GM21360 (cell line): ENCODE data around the gene RUNX2.

Experiments
- ATAC-seq: cut with Tn5 transposase; IDR thresholded peaks from one replicate; pipeline ENCODE4 v1.9.1; 2021; ENCODE audit warnings: mild to moderate bottlenecking, moderate library complexity; ENCODE audit not compliant: unreplicated experiment

The RUNX2 gene

DNA sequence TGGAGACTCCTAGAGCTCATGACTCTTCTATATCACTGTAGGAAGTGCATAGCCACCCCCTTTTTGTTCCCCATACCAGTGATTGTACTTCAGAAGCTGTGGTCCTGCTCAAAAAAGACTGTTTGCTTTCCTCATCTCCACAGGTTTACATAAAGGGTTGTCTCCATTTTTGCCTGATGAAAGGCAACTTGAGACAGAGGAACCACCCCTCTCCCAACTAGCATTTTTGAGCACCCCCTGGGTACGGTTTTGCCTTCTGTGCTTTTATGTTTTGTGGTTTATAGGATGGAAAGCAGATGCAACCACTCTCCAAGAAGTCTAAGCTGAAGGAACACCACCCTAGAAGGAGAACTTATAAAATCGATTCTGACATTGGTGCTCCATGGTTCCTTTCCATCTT, 177.3 kb downstream of the RUNX2 start:
- ATAC-seq: no peak

DNA sequence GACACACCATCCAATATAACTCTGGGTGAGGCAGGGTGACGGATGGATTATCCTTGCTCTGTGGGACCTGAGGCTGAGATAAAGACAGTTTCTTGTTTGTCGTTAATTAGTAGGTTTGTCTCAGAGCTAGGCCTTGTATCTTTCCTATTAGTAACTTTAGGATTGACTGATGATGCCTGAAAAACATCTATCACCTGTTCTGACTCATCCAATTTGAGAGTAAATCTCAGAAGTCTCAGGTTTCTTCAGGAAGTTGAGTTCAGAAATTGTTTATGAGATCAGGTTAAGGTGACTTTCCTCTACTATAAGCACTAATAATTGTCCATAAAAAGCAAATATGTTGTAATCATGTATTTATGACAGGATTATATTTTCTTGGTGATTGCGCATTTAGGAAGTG, 179.1 kb downstream of the RUNX2 start:
- no peak for ATAC-seq

DNA sequence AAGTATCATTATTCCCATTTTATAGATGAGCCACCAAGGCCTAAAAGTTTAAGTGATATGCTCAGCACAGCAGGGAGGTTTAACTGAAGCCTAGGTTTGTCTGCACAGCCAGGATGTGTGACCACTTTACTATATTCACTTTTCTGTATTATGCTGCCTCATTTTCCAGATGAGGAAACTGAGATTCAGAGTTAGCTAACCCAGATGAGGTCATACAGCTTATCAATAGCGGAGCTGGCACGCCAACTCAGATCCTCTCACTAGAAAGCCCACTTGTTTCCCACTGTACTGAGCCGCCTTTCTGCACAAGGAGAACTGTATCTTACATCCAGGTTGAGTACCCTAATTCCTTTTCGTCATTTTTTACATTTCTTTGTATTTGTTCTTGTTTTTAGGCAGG, 181.3 kb downstream of the RUNX2 start:
- no peak for ATAC-seq

DNA sequence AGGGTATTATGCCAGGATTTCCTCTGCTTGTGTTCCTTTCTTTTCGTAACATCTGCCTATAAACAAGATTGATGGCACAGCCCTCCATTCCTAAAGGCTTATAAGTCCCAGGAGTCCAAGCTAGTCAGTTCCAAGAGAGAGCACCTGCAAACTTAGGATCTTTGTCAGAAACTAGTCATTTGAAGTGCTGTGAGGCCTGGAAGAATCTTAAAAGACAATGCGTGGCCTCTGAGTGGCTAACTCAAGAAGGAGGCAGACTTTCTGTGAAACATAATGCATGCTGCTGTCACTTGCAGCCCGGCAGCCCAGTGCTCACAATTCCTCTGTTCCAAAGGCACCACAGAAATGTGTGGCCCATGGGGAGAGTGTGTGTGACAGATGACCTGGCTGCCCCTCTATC, 184.6 kb downstream of the RUNX2 start:
- no peak for ATAC-seq

DNA sequence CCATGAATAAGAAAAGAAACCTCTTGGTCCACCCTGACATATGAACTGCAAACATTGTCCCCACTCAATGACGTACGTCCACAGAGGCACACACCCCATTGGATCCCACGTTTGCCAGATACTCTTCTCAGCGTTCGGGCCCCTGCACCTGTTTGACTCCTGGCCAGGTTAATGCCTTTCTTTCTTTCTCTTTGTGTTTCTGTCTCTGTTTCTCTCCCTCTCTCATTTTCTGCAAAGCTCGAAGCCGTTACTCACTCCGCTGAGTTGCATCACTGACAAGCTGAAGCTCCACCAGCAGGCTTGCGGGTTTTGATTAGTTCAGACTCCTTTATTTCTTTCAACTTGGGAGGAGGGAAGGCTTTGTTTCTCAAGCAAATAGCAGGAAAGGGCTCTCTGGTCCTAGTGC, 185.1 kb downstream of the RUNX2 start:
- no peak for ATAC-seq

DNA sequence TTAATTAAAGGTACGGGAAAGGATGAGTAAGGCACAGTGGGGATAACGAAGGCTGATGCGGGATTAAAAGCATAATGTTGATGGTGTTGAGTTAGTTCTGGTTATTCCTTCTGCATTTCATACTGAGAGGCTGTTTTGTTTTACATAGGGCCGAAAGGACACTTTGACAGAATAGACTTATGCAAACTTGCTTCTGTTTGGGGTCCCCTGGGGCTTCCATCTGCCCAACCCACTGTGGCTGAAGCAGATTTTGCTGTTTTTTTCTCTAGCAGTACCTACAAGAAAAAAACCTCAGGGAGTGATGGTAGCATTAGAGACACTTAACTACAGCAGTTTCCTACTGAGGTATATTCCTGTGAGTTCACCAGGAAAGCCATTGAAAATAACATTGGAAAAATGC, 185.7 kb downstream of the RUNX2 start:
- no peak for ATAC-seq

DNA sequence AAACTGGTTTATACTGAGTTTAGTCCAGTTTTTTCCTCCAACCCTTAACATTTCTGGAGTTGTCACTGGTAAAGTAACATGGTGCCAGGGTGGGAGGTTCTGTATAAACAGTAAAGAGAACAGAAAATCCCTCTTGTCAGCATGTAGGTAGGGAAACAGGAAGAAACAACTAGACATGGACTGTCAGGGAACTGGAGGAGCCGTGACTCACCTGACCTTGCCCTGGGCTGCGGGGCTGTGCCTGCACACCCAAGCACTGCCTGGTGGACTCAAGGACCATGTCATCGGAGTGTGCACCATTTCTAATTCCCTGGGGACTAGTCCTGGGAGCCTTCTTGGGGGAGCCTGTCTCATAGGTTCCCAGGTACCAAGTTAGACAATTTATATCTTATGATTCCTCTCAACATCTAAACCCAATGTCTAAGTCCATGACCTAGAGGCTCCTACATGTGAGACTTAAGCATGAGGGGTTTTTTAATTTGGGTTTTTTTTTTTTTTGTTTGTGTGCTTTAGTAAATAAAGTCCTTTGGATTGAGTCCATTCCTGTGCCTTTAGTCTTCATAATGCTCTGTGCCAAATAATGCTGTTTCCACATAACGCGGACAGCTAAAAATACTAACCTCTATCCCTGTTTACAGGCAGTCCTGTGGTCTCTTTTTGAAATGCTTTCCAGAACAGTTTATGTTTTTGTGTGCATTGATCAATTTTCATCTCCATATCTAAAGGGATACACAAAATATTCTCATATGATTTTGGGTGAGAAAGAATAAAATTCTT, 186.5 kb downstream of the RUNX2 start:
- ATAC-seq: no peak

DNA sequence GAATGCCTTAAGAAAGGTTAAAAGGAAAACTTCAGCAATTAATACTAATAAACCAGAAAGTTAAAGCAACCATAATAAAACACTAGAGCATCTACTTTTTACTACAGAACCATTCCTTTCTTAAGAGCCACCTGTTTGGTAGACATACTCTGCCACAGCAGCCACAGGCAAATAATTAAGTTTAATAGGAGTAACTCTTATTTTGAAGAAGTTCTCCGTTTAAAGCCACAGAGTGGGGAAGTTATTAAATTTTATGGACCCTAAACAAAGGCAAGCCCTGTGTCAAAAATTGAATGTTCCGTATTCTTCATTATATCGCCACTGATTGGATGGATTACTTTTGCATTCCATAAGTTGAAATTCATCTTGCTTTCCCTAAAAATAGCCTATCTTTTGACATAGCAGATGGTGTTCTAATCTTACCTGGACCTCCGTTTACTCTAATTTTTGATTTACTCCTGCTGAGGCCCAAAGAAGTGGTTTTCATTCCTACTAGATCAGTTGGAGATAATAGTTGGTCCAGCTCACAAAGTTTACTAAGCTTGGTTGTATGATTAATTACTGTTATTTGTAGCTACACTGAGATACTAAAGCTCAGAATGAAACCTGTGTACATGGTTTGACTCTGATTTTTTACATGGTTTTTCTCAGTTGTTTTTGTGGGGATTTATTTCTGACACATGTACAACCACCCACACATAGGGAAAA, 190.0 kb downstream of the RUNX2 start:
- no peak for ATAC-seq

DNA sequence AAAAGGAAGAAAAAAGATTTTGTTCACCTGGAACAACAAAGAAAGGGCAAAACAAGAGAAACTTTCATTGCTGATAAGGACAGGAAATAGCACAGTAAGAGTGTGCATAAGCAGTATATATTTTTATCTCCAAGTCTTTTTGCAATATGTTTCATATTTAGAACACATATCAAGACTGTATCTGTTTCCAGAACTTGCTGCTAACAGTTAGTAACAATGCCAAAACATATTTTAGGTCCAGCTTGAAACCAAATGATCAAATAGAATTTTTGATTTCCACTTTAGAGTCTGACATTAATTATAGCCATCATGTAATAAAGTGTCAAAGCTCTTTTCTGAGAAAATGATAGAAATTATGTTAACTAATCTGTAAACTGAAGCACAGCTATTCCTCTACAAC, 193.1 kb downstream of the RUNX2 start:
- no peak for ATAC-seq

DNA sequence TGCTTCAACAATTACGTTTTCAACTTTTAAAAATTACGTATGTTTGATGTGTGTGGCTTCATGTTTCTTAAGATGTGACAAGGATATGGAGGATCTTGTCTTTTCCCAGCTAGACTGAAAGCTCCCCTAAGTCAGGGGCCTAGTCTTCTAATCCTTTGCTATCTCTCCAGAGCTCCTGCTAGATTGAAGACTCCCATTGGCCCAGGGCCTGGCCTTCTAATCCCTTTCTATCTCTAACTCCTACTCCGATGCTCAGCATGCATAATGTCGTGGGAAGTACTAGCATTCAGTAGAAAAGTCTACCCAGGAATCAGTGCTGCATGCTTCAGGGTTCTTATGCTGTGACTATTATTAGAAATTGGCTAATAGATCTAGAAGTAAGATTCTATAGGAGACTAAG, 194.4 kb downstream of the RUNX2 start:
- no peak for ATAC-seq

DNA sequence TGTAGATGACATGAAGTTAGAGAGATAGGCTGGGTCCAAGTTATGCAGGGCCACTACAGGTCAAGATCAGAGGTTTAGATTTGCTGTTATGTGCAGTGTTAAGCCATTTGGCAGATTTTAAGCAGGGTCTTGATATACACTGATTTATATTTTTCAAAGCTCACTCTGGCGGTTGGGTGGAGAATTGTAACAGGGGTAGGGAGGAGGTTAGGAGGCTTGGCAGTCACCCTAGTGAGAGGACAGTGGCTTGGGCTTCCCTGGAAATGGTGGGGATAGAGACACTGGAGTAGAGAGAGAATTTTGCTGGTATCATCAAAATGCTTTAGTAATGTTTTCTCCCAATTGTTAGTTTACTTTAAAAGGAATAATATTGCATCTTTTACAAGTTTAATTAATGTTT, 199.1 kb downstream of the RUNX2 start:
- no peak for ATAC-seq

DNA sequence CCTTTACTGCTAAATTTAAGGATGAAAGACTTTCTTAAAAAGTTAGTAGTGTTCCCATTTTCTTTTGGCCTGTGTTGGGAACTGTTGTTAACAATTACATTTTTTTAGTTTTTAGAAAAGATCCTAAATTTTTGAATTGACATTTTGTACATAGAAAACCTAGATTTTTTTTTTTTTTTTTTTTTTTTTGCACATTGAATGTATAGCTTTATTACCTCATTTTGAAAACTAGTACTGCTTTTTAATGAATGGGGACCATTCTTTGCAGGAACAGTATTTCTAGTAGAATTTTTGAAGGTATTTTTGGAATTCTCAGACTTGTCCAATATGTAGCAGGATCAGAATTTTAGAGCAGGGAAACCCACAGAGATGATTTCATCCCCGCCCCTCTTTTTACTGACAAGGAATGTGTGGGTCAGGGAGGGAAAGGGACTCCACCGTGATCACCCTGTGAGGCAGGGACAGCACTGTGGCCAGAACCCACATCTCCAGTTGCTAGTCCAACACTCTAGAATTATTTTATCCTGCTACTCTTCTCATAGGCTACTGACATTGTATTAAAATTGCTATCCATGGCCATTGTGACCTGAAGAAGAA, 204.0 kb downstream of the RUNX2 start:
- no peak for ATAC-seq

DNA sequence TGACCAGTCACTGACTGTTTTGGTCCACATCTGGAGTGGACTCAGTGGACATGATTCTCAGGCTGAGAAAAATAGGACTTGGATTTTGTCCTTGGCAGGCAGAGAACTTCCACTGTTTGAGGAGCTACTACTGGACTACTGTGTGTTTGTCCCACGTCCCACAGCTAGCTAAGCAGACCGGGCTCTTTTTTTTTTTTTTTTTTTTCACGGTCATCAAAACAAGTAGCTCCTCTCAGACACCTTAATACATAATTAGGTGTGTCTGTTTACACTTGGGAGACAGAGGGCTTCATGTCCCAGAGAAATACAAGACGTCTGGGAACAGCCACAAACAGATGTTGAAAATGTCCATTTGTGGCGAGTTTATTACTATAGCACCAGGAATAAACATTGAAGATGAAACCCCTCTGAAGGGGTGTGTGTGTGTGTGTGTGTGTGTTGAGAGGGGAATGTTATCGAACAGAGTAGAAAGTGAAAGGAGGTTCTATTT, 204.6 kb downstream of the RUNX2 start:
- no peak for ATAC-seq

DNA sequence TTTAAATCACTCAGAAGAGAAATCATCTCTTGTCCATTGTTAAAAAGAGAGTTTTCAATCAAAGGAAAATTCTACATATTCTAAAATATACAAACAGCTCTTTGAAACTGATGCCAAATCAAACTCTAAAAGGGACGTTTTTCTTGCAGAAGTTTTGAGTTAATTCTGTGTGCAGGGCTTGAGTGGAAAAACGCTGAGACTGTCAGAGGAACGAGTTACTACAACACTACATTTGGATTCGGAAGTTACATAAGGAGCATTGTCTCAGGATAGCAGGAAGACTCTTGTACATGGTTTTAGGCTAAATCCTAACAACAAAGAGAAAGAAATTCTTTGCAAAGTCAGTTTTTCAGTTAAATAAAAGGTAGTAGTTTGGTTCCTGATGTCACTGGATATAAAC, 205.3 kb downstream of the RUNX2 start:
- no peak for ATAC-seq

DNA sequence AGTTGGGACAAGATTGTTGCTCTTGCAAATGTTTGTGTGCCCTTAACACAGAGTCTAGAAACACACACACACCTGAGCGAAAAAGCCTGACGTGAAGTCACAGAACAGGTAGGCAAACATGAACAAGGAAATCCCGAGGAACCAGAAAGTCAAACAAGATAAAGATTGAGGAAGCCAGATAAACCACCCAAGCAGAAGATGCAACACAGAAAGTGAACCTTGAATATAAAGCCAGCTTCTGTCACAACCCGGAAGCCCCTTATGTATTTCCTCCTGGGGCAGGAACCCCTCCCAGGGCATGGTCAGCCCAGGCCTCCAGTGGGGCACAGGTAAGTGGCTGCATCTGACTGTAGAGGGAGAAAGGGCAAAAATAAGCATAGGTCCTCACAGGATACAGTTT, 207.8 kb downstream of the RUNX2 start:
- no peak for ATAC-seq

DNA sequence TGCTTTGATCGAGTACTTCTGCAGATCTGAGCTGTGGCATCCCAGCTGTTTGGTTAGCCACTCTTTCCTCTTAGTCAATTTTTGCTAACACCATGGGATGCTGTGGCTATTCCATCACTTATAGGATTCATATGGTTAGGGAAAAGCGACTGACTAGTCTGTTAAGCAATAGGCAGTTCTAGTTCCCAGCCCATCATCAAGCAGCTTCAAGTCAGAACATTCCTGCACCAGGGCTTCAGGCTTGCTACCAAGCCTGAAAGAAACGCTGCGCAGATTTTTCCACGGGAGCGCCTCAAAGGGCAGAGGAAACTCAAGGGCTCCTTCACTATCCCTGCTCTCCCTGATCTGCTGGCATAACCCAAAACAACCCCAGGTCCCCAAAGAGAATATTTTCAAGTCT, 209.4 kb downstream of the RUNX2 start:
- no peak for ATAC-seq

DNA sequence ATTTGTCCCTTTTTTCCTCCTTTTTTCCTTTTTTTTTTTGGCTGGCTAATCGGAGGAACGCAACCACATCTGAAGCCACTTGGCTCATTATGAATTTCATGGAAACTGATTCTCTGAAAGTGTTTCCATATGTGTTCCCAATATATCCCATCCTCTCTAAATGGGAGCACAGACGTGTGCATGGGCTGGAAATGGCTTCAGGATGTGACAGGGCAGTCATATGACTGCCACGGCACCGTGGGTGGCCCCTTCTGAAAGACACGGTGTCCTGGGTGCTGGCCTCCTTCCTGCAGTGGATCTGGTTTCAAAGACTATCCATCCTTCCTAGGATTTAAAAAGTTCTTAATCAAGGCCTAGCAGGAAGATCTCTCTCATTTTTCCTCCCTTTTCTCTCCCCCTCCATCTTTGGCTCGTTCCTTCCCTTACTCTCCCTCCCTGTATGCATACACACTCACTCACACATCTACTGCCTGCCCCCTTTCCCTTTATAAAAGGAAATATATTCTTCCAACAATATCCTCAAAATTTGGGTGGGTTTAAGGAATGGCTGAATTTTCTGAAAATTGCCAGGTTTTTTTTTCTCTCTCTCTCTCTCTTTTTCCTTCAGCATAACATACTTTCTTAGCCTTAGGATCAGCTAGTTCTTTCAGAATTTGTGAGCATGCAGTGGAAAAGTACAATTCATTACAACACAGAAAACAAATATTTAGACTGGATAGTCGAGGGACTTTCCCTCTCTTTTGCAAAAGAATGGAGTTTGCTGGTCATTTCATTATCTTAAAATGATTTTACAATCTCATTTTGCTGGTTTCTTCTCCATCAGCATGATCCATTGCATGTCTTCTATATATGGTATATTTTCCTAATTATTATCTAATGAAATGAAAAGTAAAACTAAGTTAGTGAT, 210.8 kb downstream of the RUNX2 start:
- no peak for ATAC-seq

DNA sequence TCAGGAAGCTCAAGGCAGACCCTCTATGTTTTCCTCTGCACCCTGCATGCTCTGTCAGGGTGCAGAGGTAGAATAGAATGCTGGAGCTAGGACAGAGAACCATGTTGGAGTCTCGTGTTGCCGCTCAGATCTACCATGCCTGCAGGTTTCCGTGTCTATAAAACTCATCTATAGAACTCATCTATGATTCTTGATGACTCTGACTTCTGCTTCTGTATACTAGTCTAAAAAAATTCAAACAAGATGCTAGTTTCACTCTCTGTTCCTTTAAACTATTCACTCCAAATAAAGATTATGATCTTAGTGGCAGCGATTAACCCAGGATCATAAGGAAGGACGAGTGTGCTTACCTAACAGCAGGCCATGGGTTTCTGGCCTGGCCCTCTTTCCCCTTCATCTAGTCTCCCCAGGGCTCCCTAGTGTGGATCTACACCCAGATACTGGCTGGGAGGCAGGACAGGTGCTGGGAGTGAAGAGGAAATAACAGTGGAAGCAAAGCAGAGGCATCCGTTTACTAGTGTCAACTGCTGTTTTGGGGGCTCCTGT, 212.3 kb downstream of the RUNX2 start:
- ATAC-seq: no peak

DNA sequence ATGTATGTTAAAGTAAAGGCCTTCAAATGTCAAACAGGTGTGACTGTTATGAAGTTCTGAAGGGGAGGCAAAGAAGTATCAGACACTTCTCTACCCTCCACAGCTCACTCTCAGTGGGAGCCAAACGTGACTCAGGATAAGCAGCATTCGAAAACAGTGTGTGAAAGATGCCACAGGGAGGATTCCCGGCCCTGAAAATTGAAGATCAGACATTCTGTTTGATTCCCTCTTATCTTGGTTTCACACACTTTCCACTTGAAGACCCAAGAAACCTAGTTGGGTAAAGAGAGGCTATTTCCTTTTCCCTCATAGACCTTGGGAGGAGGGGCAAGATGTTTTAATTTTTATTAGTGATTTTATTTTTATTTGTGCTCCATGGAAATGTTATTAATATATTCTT, 213.8 kb downstream of the RUNX2 start:
- no peak for ATAC-seq

DNA sequence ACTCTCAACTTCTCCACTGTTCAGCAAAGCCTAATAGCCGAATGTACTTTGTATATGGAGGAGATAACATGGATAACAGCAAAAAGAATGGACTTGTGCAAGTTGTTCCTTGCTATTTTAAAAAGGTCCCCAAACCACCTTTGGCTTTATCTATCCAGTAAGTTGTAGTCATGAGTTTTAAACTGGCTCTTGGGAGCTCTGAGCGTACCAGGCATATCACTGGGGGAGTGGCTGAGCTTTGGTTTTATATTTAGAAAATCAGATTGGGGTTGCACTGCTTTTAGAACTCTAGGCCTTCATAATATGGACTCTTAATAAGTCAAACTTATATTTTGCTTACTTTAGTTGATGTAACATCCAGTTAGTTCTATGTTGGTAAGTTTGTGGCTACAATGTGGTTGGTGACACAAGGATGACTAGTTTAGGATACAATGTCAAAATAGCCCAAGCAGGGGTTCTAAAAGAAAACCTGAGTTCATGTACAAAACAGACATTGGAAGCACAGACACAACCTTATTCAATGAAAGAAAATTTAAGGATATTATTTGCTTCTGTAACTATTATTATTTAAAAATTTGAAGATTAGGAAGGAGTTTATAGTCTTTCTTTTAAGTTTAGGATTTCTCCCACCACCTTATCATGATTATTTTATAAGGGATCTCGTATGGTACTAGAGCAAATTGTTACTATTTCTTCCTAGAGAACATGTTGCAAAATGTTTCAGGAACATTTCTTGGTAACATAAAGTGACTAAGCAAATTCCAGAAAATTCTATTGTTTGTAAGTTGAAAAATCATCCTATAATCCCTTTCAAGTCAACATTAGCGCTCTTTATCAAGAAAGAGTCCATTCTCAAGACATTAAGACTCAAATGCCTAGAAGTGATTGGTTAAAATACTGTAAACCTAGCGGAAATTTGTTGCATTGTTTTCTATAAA, 215.4 kb downstream of the RUNX2 start:
- ATAC-seq: no peak
